Effector CD8-positive, alpha-beta T cell (primary cell): ENCODE results near the gene DSN1.

Source experiments
- DNase-seq: peaks from one replicate; lab custom pipeline; 2025; lab: John Stamatoyannopoulos, UW

The DSN1 gene

GRCh38 chr20:36756496-36756895, 17.1 kb downstream of the DSN1 start:
- DNase-seq, result no peak

GRCh38 chr20:36754656-36755222, 18.8 kb downstream of the DSN1 start:
- DNase-seq, result no peak

GRCh38 chr20:36752582-36752981, 21.0 kb downstream of the DSN1 start:
- DNase-seq, result no peak

- DNase-seq, result peak; percentile 83
These were observed 27.5 kb downstream of the DSN1 start, which contains the start of gene NDRG3 for GRCh38 chr20:36745927-36746659. NDRG3 (minus strand) TSS chr20:36746090; CDS start chr20:36721735, 24,355 bp downstream.

GRCh38 chr20:36745234-36745926, 28.2 kb downstream of the DSN1 start:
- no peak for DNase-seq

GRCh38 chr20:36744764-36745191, 28.8 kb downstream of the DSN1 start:
- no peak for DNase-seq

GRCh38 chr20:36744243-36744642, 29.3 kb downstream of the DSN1 start:
- no peak for DNase-seq

- no peak for DNase-seq
These were observed 31.0 kb downstream of the DSN1 start for GRCh38 chr20:36742558-36742957.

GRCh38 chr20:36741072-36741471, 32.5 kb downstream of the DSN1 start:
- no peak for DNase-seq

- DNase-seq, result no peak
These were observed 36.4 kb downstream of the DSN1 start for GRCh38 chr20:36737183-36737499.

- no peak for DNase-seq
These were observed 36.9 kb downstream of the DSN1 start for GRCh38 chr20:36736451-36737182.

GRCh38 chr20:36732456-36732855, 41.1 kb downstream of the DSN1 start:
- DNase-seq, result no peak

GRCh38 chr20:36728986-36729385, 44.6 kb downstream of the DSN1 start:
- DNase-seq, result no peak

GRCh38 chr20:36726168-36726567, 47.4 kb downstream of the DSN1 start:
- DNase-seq, result no peak

- DNase-seq, result no peak
These were observed 53.1 kb downstream of the DSN1 start for GRCh38 chr20:36720510-36720909.

GRCh38 chr20:36717657-36718056, 55.9 kb downstream of the DSN1 start:
- no peak for DNase-seq

GRCh38 chr20:36717021-36717420, 56.5 kb downstream of the DSN1 start:
- no peak for DNase-seq

GRCh38 chr20:36712775-36713174, 60.8 kb downstream of the DSN1 start:
- DNase-seq, result no peak

- DNase-seq, result no peak
These were observed 64.4 kb downstream of the DSN1 start for GRCh38 chr20:36709126-36709525.

GRCh38 chr20:36703530-36703929, 70.0 kb downstream of the DSN1 start:
- DNase-seq, result no peak
